ENCODE measurements around the gene RAB1B. TPM values are rescaled to one million over a fixed set of nuclear protein-coding genes. Genes with fewer than 3 reads are reported as not detected.

Gene RAB1B
- total and polyA plus RNA-seq, 5 donors: 114 to 170 (median 127) TPM

GRCh38 chr11:66278363-66279091 is 10.1 kb downstream of the RAB1B start:
- Histone ChIP-seq H3K4me3 (ENCODE audit: low read length) (peak overlapping the region; percentile 52), H3K27ac (ENCODE audit: low read length) (no peak overlapping the region)

GRCh38 chr11:66279092-66279734 is 10.8 kb downstream of the RAB1B start:
- Histone ChIP-seq H3K4me1 (ENCODE audit: control insufficient read depth, insufficient read depth, low read length) (no peaks in the 10 kb centered on the region), H3K27ac (ENCODE audit: low read length) (no peak overlapping the region), H3K27me3 (ENCODE audit: control insufficient read depth, insufficient read depth) (no peaks in the 10 kb centered on the region), H3K9me3 (ENCODE audit: control insufficient read depth, low read length) (no peaks in the 10 kb centered on the region), H3K4me3 (ENCODE audit: low read length) (no peak overlapping the region)
- intact Hi-C loops (cut with DNase I): no loop called here
- 61% methylated on average over 15 of the region's 15 CpGs for WGBS
- DNase-seq (peak in 2 of 3 donors; percentile 30 to 39), ATAC-seq (no peak)

More at GRCh38 chr11:66278363-66279091, 10.1 kb downstream of the RAB1B start:
- ATAC-seq: no peak
- peak in 2 of 3 donors; percentile 47 to 51 for DNase-seq
- Histone ChIP-seq H3K4me1 (ENCODE audit: control insufficient read depth, insufficient read depth, low read length) (no peaks in the 10 kb centered on the region), H3K9me3 (ENCODE audit: control insufficient read depth, low read length) (no peaks in the 10 kb centered on the region), H3K27me3 (ENCODE audit: control insufficient read depth, insufficient read depth) (no peaks in the 10 kb centered on the region)
- 2% methylated on average over 45 of the region's 45 CpGs for WGBS
- intact Hi-C loops (cut with DNase I): no loop called here

GRCh38 chr11:66280428-66280827 is 12.0 kb downstream of the RAB1B start:
- intact Hi-C loops (cut with DNase I): no loop called here
- no peak overlapping the region for H3K27ac ChIP-seq (ENCODE audit: low read length)
- H3K27me3 ChIP-seq (ENCODE audit: control insufficient read depth, insufficient read depth): no peaks in the 10 kb centered on the region
- WGBS: 63% methylated on average over 14 of the region's 14 CpGs
- no peaks in the 10 kb centered on the region for H3K4me1 ChIP-seq (ENCODE audit: control insufficient read depth, insufficient read depth, low read length)
- DNase-seq (peak in 1 of 3 donors; percentile 60), ATAC-seq (no peak)
- no peaks in the 10 kb centered on the region for H3K9me3 ChIP-seq (ENCODE audit: control insufficient read depth, low read length)
- H3K4me3 ChIP-seq (ENCODE audit: low read length): no peak overlapping the region

GRCh38 chr11:66281001-66281400 is 12.6 kb downstream of the RAB1B start:
- 84% methylated on average over 6 of the region's 6 CpGs for WGBS
- ATAC-seq: no peak
- H3K4me3 ChIP-seq (ENCODE audit: low read length): no peak overlapping the region
- H3K27me3 ChIP-seq (ENCODE audit: control insufficient read depth, insufficient read depth): no peaks in the 10 kb centered on the region
- H3K27ac ChIP-seq (ENCODE audit: low read length): no peak overlapping the region
- H3K9me3 ChIP-seq (ENCODE audit: control insufficient read depth, low read length): no peaks in the 10 kb centered on the region
- intact Hi-C loops (cut with DNase I): no loop called here
- DNase-seq: no peak
- no peaks in the 10 kb centered on the region for H3K4me1 ChIP-seq (ENCODE audit: control insufficient read depth, insufficient read depth, low read length)

- Histone ChIP-seq H3K9me3 (ENCODE audit: control insufficient read depth, low read length) (no peaks in the 10 kb centered on the region), H3K27me3 (ENCODE audit: control insufficient read depth, insufficient read depth) (no peaks in the 10 kb centered on the region), H3K4me3 (ENCODE audit: low read length) (no peak overlapping the region), H3K4me1 (ENCODE audit: control insufficient read depth, insufficient read depth, low read length) (no peaks in the 10 kb centered on the region), H3K27ac (ENCODE audit: low read length) (no peak overlapping the region)
- DNase-seq (peak in 1 of 3 donors; percentile 36), ATAC-seq (no peak)
- intact Hi-C loops (cut with DNase I): loop anchor here in 1 of 4 donors (2.0 kb wide), 1 partner anchor 59 kb away; no protein-coding TSS in a partner anchor
- WGBS: 32% methylated on average over 20 of the region's 20 CpGs
These were observed 13.5 kb downstream of the RAB1B start for GRCh38 chr11:66281776-66282467.

- Histone ChIP-seq H3K9me3 (ENCODE audit: control insufficient read depth, low read length) (no peaks in the 10 kb centered on the region), H3K27me3 (ENCODE audit: control insufficient read depth, insufficient read depth) (no peaks in the 10 kb centered on the region), H3K27ac (ENCODE audit: low read length) (no peak overlapping the region), H3K4me3 (ENCODE audit: low read length) (no peak overlapping the region), H3K4me1 (ENCODE audit: control insufficient read depth, insufficient read depth, low read length) (no peaks in the 10 kb centered on the region)
- intact Hi-C loops (cut with DNase I): loop anchor here in 1 of 4 donors (2.0 kb wide), 1 partner anchor 60 kb away; no protein-coding TSS in a partner anchor
- ATAC-seq (peak; percentile 80 to 87), DNase-seq (peak; percentile 99 to 100 (median 99))
- WGBS: 13% methylated on average over 35 of the region's 35 CpGs
These were observed 14.3 kb downstream of the RAB1B start for GRCh38 chr11:66282468-66283455.

- Histone ChIP-seq H3K27ac (ENCODE audit: low read length) (no peak overlapping the region), H3K27me3 (ENCODE audit: control insufficient read depth, insufficient read depth) (no peaks in the 10 kb centered on the region), H3K9me3 (ENCODE audit: control insufficient read depth, low read length) (no peaks in the 10 kb centered on the region), H3K4me1 (ENCODE audit: control insufficient read depth, insufficient read depth, low read length) (peaks cover 3% of the 10 kb centered on the region), H3K4me3 (ENCODE audit: low read length) (no peak overlapping the region)
- ATAC-seq (no peak), DNase-seq (peak in 2 of 3 donors; percentile 16 to 53)
- WGBS: 80% methylated on average over 14 of the region's 14 CpGs
- intact Hi-C loops (cut with DNase I): loop anchor here in 1 of 4 donors (2.0 kb wide), 1 partner anchor 61 kb away; no protein-coding TSS in a partner anchor
These were observed 15.1 kb downstream of the RAB1B start for GRCh38 chr11:66283461-66284105.

GRCh38 chr11:66284526-66285078 is 16.2 kb downstream of the RAB1B start:
- WGBS: 93% methylated on average over 16 of the region's 16 CpGs
- ATAC-seq (no peak), DNase-seq (peak in 1 of 3 donors; percentile 27)
- no peaks in the 10 kb centered on the region for H3K27me3 ChIP-seq (ENCODE audit: control insufficient read depth, insufficient read depth)
- H3K4me3 ChIP-seq (ENCODE audit: low read length): no peak overlapping the region
- intact Hi-C loops (cut with DNase I): no loop called here
- no peak overlapping the region for H3K27ac ChIP-seq (ENCODE audit: low read length)
- H3K9me3 ChIP-seq (ENCODE audit: control insufficient read depth, low read length): no peaks in the 10 kb centered on the region
- peaks cover 4% of the 10 kb centered on the region for H3K4me1 ChIP-seq (ENCODE audit: control insufficient read depth, insufficient read depth, low read length)

- peaks cover 10% of the 10 kb centered on the region for H3K4me1 ChIP-seq (ENCODE audit: control insufficient read depth, insufficient read depth, low read length)
- no peak for ATAC-seq
- H3K27ac ChIP-seq (ENCODE audit: low read length): peak overlapping the region; percentile 13
- 81% methylated on average over 13 of the region's 13 CpGs for WGBS
- H3K9me3 ChIP-seq (ENCODE audit: control insufficient read depth, low read length): no peaks in the 10 kb centered on the region
- DNase-seq: peak in 1 of 3 donors; percentile 46
- intact Hi-C loops (cut with DNase I): no loop called here
- H3K27me3 ChIP-seq (ENCODE audit: control insufficient read depth, insufficient read depth): no peaks in the 10 kb centered on the region
- H3K4me3 ChIP-seq (ENCODE audit: low read length): no peak overlapping the region
These were observed 17.0 kb downstream of the RAB1B start for GRCh38 chr11:66285250-66285947.

All from right cardiac atrium (tissue), 5 donors.